CD4-positive, alpha-beta memory T cell (primary cell): Measurements from ENCODE around the gene ZNF451. TPM values are rescaled to one million over a fixed set of nuclear protein-coding genes. Genes with fewer than 3 reads are reported as not detected.

Experiments
- CTCF ChIA-PET: fragments of 350-600 bp; sonication (Branson Sonifier 250); formaldehyde crosslinking; loops from one replicate; lab custom pipeline; 2021; ENCODE audit warnings: inconsistent platforms; ENCODE audit not compliant: partially characterized antibody; lab: Charles Lee
- POLR2A ChIA-PET: fragments of 350-600 bp; sonication (Branson Sonifier 250); formaldehyde crosslinking; loops from one replicate; lab custom pipeline; 2021; ENCODE audit not compliant: partially characterized antibody; lab: Charles Lee
- DNase-seq, 5 donors: peaks; one replicate each; pipeline versions ENCODE4 v3.0.0 to v3.0.0-alpha.2; 2020 to 2022; ENCODE audit warnings: mixed read lengths in 1 of 5
- H3K27ac ChIP-seq: one replicate; pipeline ENCODE4 v1.7.0; 2013; ENCODE audit warnings: low read depth, low read length
- H3K27me3 ChIP-seq: 2 replicates; pipeline ENCODE4 v1.7.0; 2013; ENCODE audit warnings: mild to moderate bottlenecking, low read length, moderate library complexity; ENCODE audit not compliant: insufficient read depth
- H3K36me3 ChIP-seq: 2 replicates; pipeline ENCODE4 v1.7.0; 2013; ENCODE audit warnings: mild to moderate bottlenecking, low read length, moderate library complexity; ENCODE audit not compliant: insufficient read depth
- H3K4me1 ChIP-seq: 2 replicates; pipeline ENCODE4 v1.7.0; 2013; ENCODE audit warnings: mild to moderate bottlenecking, low read length, moderate library complexity; ENCODE audit not compliant: insufficient read depth
- H3K4me3 ChIP-seq, 2 donors: one replicate each; pipeline ENCODE4 v1.7.0; 2013; ENCODE audit warnings: low read length in 2 of 2, mild to moderate bottlenecking in 1 of 2
- H3K9me3 ChIP-seq, 2 donors: one replicate each; pipeline ENCODE4 v1.7.0; 2013; ENCODE audit warnings: low read length in 2 of 2, control low read depth in 1 of 2; ENCODE audit not compliant: control insufficient read depth in 1 of 2
- H3K27ac Mint-ChIP-seq, 7 donors: one replicate each; pipeline ENCODE4 v1.8.0; 2020 to 2021; ENCODE audit warnings: mixed read lengths in 7 of 7, mild to moderate bottlenecking in 6 of 7, inconsistent platforms in 3 of 7, moderate library complexity in 3 of 7
- H3K27me3 Mint-ChIP-seq, 2 donors: one replicate each; pipeline ENCODE4 v1.8.0; 2020 to 2021; ENCODE audit warnings: mixed read lengths in 2 of 2
- H3K36me3 Mint-ChIP-seq, 2 donors: one replicate each; pipeline ENCODE4 v1.8.0; 2020 to 2021; ENCODE audit warnings: mixed read lengths in 2 of 2, inconsistent platforms in 1 of 2, mild to moderate bottlenecking in 1 of 2
- H3K4me1 Mint-ChIP-seq, 4 donors: one replicate each; pipeline ENCODE4 v1.8.0; 2020 to 2021; ENCODE audit warnings: mixed read lengths in 4 of 4, mild to moderate bottlenecking in 1 of 4
- H3K4me3 Mint-ChIP-seq, 8 donors: one replicate each; pipeline ENCODE4 v1.8.0; 2020 to 2021; ENCODE audit warnings: mixed read lengths in 8 of 8, mild to moderate bottlenecking in 7 of 8, moderate library complexity in 6 of 8, inconsistent platforms in 3 of 8
- H3K9me3 Mint-ChIP-seq, 8 donors: one replicate each; pipeline ENCODE4 v1.8.0; 2020 to 2021; ENCODE audit warnings: mixed read lengths in 8 of 8, mild to moderate bottlenecking in 5 of 8, inconsistent platforms in 3 of 8, moderate library complexity in 1 of 8
- intact Hi-C: fragments of 100-400 bp; cut with micrococcal nuclease; formaldehyde crosslinking; loops from one replicate; pipeline ENCODE4 v1.15.1; 2023
- polyA plus RNA-seq, 2 donors: library from polyadenylated mRNA; unstranded; fragments of 300-500 nt; fragmentation: Illumina TruSeq; gene quantifications; one replicate each; pipeline ENCODE4 v1.2.3, GENCODE V29; 2021
- total RNA-seq, 2 experiments: library from RNA; stranded (reverse); gene quantifications; one replicate each; pipeline ENCODE4 v1.2.3, GENCODE V29; 2021

The ZNF451 gene
- total and polyA plus RNA-seq, 4 experiments from 2014 or later, result 26.1 to 97.7 (median 54.7) TPM

DNA sequence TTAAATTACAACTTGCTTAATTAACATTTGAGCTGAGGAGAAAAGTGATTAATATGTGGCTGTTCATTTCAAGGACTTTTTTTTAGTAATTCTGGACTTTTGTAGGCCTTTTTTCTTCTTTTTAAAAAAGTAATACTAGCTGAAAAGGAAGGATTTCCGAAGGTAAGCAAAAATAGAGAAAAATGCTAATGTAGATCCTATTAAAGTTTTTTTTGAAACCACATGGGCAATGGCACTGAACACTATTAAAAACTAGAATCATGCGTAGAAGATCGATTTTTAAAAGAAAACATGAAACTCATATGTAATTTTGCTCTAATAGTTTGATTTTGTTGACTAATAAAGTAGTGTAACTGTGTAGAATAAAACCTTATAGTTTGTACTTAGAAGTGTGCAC lies 84.5 kb downstream of the ZNF451 start:
- Histone ChIP-seq H3K4me3 (no peak overlapping the region), H3K9me3 (no peaks in the 10 kb centered on the region), H3K27ac (no peak overlapping the region), H3K4me1 (peaks cover 13% of the 10 kb centered on the region), H3K36me3 (no peaks in the 10 kb centered on the region), H3K27me3 (no peaks in the 10 kb centered on the region)
- Mint-ChIP-seq H3K27ac (peak overlapping the region in 1 of 7 donors; percentile 78), H3K27me3 (no peaks in the 10 kb centered on the region), H3K4me3 (no peak overlapping the region), H3K9me3 (no peaks in the 10 kb centered on the region), H3K4me1 (peaks cover 21 to 45% (median 28%) of the 10 kb centered on the region in 4 donors), H3K36me3 (peaks cover 0 to 7% of the 10 kb centered on the region in 2 donors)
- DNase-seq, result no peak
- ChIA-PET POLR2A (no interaction called here), CTCF (no interaction called here)
- intact Hi-C loops, result no loop called here

DNA sequence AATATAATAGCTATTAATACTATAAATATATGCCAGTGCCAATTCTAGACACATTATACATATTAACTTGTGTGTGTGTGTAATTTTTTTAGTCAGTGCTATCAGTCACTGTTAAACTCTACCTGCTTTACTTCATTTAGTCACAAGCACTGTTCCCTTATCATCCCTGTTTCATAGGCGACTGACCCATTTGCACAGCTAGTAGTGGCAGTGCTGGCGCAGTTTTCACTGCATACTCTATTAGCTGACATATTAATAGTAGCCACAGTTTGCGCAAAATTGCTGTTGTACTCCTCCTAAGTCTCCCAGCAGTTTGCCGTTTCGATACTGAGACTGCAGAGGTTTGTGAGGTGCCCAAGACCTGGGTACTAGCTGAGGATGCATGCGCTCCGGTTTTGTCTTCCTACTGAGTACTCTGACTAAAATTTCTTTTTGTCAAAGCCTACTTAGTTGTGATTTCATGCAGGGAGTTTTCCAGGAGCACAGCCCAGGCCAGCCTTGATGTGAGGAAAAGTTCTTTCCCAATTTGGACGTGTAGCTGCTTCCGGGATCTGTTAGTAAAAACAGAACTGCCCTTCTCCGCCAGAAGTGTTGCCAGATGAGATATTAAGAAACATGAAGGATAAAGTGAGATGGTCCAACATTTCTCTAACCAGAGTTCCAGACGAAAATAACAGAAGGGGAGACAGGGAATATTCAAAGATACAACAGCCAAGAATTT lies 87.7 kb downstream of the ZNF451 start:
- Mint-ChIP-seq H3K4me3 (no peak overlapping the region), H3K27ac (no peak overlapping the region), H3K9me3 (no peaks in the 10 kb centered on the region), H3K4me1 (peaks cover 15 to 32% (median 19%) of the 10 kb centered on the region in 4 donors), H3K27me3 (no peaks in the 10 kb centered on the region), H3K36me3 (peaks cover 8 to 9% of the 10 kb centered on the region in 2 donors)
- Histone ChIP-seq H3K36me3 (no peaks in the 10 kb centered on the region), H3K4me1 (peaks cover 8% of the 10 kb centered on the region), H3K27ac (no peak overlapping the region), H3K9me3 (no peaks in the 10 kb centered on the region), H3K4me3 (no peak overlapping the region), H3K27me3 (no peaks in the 10 kb centered on the region)
- no peak for DNase-seq
- POLR2A ChIA-PET, result no interaction called here
- CTCF ChIA-PET, result no interaction called here
- intact Hi-C loops, result no loop called here

DNA sequence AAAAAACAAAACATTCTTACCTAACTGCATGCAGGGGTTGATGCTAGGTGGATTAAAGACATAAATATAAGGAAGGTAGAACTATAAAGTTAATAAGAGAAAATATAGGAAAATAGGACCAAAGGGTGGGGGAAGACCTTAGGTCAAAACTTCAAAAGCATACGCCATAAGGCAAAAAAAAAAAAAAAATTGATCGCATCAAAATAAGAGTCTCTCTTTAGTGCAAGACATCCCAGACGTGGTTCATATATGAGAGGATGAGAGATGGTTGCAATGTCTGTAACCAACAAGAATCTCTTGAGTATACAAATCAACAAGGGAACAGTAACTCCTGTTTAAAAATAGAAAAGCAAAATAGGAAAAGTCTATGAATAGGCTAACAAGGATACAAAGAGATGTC lies 90.6 kb downstream of the ZNF451 start:
- H3K27me3 ChIP-seq, result no peaks in the 10 kb centered on the region
- no peaks in the 10 kb centered on the region for H3K36me3 ChIP-seq
- no peak for DNase-seq
- H3K4me1 Mint-ChIP-seq, result peaks cover 2 to 4% (median 3%) of the 10 kb centered on the region in 4 donors
- peak overlapping the region in 3 of 7 donors; percentile 10 to 26 (median 15) for H3K27ac Mint-ChIP-seq
- H3K4me3 Mint-ChIP-seq, result no peak overlapping the region
- H3K9me3 ChIP-seq, result no peaks in the 10 kb centered on the region
- peaks cover 18 to 20% of the 10 kb centered on the region in 2 donors for H3K36me3 Mint-ChIP-seq
- ChIA-PET POLR2A (no interaction called here), CTCF (no interaction called here)
- no peak overlapping the region for H3K27ac ChIP-seq
- no peaks in the 10 kb centered on the region for H3K4me1 ChIP-seq
- no peaks in the 10 kb centered on the region for H3K27me3 Mint-ChIP-seq
- no peak overlapping the region for H3K4me3 ChIP-seq
- H3K9me3 Mint-ChIP-seq, result no peaks in the 10 kb centered on the region
- intact Hi-C loops, result no loop called here

DNA sequence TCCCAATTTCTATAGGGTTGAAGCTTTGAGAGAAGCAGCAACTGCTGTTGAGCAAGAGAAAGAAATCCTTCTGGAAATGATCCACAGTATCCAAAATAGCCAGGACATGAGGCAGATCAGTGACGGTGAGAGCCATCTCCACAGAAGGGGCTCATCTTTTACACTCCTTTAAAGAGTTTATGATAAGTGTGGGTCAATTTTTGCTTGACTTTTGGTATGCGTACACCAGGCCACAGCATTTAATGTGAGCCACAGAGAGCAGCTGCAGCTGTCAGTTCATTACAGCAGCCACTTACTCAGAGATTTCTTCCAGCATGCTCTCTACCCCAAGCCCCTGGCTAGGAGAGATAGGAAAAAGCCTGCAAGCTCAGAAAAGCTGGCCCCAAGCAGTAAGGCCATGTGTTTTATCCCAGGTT lies 92.0 kb downstream of the ZNF451 start:
- CTCF ChIA-PET, result no interaction called here
- no peak overlapping the region for H3K4me3 ChIP-seq
- H3K9me3 Mint-ChIP-seq, result no peaks in the 10 kb centered on the region

DNA sequence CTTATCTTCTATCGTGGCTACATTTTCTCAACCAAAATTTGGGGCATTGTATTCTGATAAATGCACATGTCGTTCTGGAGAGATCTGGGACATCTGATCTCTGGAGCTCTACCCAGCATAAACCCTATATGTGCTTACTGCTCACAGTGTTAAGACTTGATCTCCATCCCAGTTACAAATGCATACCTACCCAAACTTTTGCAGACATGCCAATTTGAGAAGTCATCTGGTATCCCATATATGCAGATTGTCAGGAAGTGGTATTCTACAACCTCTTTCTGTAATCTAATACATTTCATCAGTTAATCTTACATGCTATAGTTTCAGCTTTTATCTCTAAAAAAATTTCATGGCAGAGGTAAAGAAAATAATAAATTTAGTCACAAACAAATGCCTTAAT lies 93.3 kb downstream of the ZNF451 start:
- H3K36me3 Mint-ChIP-seq, result peaks cover 22 to 24% of the 10 kb centered on the region in 2 donors
- H3K4me1 ChIP-seq, result no peaks in the 10 kb centered on the region
- no peaks in the 10 kb centered on the region for H3K27me3 Mint-ChIP-seq
- no peaks in the 10 kb centered on the region for H3K36me3 ChIP-seq
- H3K4me1 Mint-ChIP-seq, result peaks cover 0 to 2% (median under 1%) of the 10 kb centered on the region in 4 donors
- no peak overlapping the region for H3K4me3 Mint-ChIP-seq
- ChIA-PET CTCF (no interaction called here), POLR2A (no interaction called here)
- no peak overlapping the region for H3K27ac Mint-ChIP-seq
- no peak overlapping the region for H3K4me3 ChIP-seq
- DNase-seq, result no peak
- H3K27ac ChIP-seq, result no peak overlapping the region
- no peaks in the 10 kb centered on the region for H3K9me3 ChIP-seq
- H3K9me3 Mint-ChIP-seq, result no peaks in the 10 kb centered on the region
- intact Hi-C loops, result no loop called here
- H3K27me3 ChIP-seq, result no peaks in the 10 kb centered on the region

More for the DNA sequence above, 92.0 kb downstream of the ZNF451 start:
- Mint-ChIP-seq H3K4me3 (peak overlapping the region in 1 of 8 donors; percentile 45), H3K27me3 (no peaks in the 10 kb centered on the region), H3K4me1 (peaks cover 0 to 2% (median under 1%) of the 10 kb centered on the region in 4 donors), H3K36me3 (peaks cover 22 to 24% of the 10 kb centered on the region in 2 donors), H3K27ac (peak overlapping the region in 2 of 7 donors; percentile 9 to 50)
- Histone ChIP-seq H3K9me3 (no peaks in the 10 kb centered on the region), H3K4me1 (no peaks in the 10 kb centered on the region), H3K27ac (no peak overlapping the region), H3K27me3 (no peaks in the 10 kb centered on the region), H3K36me3 (no peaks in the 10 kb centered on the region)
- POLR2A ChIA-PET, result no interaction called here
- intact Hi-C loops, result no loop called here
- no peak for DNase-seq

DNA sequence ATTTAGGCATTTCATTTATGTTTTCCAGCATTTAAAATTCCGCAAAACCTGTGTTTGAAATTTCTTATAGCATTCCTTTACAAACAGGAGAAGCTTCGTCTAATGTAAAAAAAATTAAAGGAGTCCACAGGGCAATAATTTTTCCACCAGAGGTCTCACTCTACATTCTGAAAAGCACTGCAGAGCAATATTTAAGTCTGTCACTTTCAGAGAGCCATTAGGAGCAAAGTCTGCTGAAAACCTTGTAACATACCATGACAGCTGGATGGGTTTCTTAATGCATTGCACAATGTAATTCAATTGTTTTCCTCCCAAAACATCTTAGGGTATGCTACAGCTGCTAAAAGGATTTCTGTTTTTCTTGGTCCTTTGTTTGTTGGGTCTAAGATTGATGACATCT lies 100.2 kb downstream of the ZNF451 start:
- no peak overlapping the region for H3K4me3 Mint-ChIP-seq
- H3K4me1 ChIP-seq, result no peaks in the 10 kb centered on the region
- H3K9me3 Mint-ChIP-seq, result no peaks in the 10 kb centered on the region
- peaks cover 4 to 19% of the 10 kb centered on the region in 2 donors for H3K36me3 Mint-ChIP-seq
- POLR2A ChIA-PET, result no interaction called here
- no peak overlapping the region for H3K27ac Mint-ChIP-seq
- H3K9me3 ChIP-seq, result no peaks in the 10 kb centered on the region
- no peaks in the 10 kb centered on the region for H3K36me3 ChIP-seq
- H3K27me3 Mint-ChIP-seq, result no peaks in the 10 kb centered on the region
- CTCF ChIA-PET, result interaction anchor here (1.3 kb wide), 1 partner anchor 126 kb away, joined by 11 read pairs; the partner anchor contains the start of gene PRIM2
- no peak overlapping the region for H3K4me3 ChIP-seq
- DNase-seq, result no peak
- H3K27me3 ChIP-seq, result no peaks in the 10 kb centered on the region
- no peak overlapping the region for H3K27ac ChIP-seq
- peaks cover 0 to 2% (median 0%) of the 10 kb centered on the region in 4 donors for H3K4me1 Mint-ChIP-seq
- intact Hi-C loops, result loop anchor here (1.0 kb wide), 1 partner anchor 126 kb away; no protein-coding TSS in a partner anchor

DNA sequence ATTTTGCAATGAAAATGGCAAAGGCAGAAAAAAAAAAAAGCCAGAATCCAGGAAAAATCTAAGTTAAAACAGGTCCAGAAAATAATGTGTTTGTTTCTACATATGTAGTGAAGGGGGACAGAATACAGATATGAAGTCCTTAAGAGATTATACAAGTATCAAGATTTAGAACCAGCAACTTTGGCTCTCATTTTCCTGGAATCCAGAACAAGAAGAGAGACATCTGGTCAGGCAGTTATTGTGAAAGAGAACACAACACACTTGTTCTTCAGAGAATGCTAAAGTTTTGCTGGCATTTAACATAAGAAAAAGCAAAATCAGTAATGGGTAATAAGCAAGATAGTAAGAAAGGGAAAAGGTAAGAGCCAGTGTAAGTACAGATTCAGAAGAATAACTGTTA lies 103.2 kb downstream of the ZNF451 start:
- no peaks in the 10 kb centered on the region for H3K27me3 Mint-ChIP-seq
- ChIA-PET POLR2A (no interaction called here), CTCF (no interaction called here)
- intact Hi-C loops, result no loop called here
- peak overlapping the region in 1 of 7 donors; percentile 69 for H3K27ac Mint-ChIP-seq
- DNase-seq, result no peak
- Histone ChIP-seq H3K9me3 (no peaks in the 10 kb centered on the region), H3K27ac (no peak overlapping the region), H3K27me3 (no peaks in the 10 kb centered on the region), H3K4me3 (no peak overlapping the region), H3K36me3 (no peaks in the 10 kb centered on the region), H3K4me1 (no peaks in the 10 kb centered on the region)
- no peaks in the 10 kb centered on the region for H3K9me3 Mint-ChIP-seq
- no peak overlapping the region for H3K4me3 Mint-ChIP-seq
- H3K36me3 Mint-ChIP-seq, result peaks cover 0 to 15% of the 10 kb centered on the region in 2 donors
- peaks cover 0 to 2% (median 0%) of the 10 kb centered on the region in 4 donors for H3K4me1 Mint-ChIP-seq
